HepG2 (cell line): ENCODE results near the gene QPCT. TPM values are rescaled to one million over a fixed set of nuclear protein-coding genes. Genes with fewer than 3 reads are reported as not detected.

Experiments
- ATM ChIP-seq: fragments of 450-650 bp; IDR thresholded peaks from 2 replicates; pipeline ENCODE4 v1.7.1; 2017; ENCODE audit warnings: mild to moderate bottlenecking, borderline replicate concordance
- DBP ChIP-seq: sonication (generic); formaldehyde crosslinking; IDR thresholded peaks from 2 replicates; pipeline ENCODE4 v1.4.0; 2020; ENCODE audit warnings: missing genetic modification reagents; ENCODE audit errors: not compliant biosample characterization
- E2F1 ChIP-seq: sonication (generic); formaldehyde crosslinking; IDR thresholded peaks from 2 replicates; pipeline ENCODE4 v1.5.0; 2020; ENCODE audit warnings: missing genetic modification reagents
- E2F5 ChIP-seq: sonication (generic); formaldehyde crosslinking; conservative IDR thresholded peaks from 2 replicates; pipeline ENCODE4 v1.4.0; 2020; ENCODE audit warnings: missing genetic modification reagents
- GPBP1L1 ChIP-seq: sonication (generic); formaldehyde crosslinking; IDR thresholded peaks from 2 replicates; pipeline ENCODE4 v1.5.0; 2020; ENCODE audit warnings: mild to moderate bottlenecking, missing genetic modification reagents
- GTF3A ChIP-seq: sonication (generic); formaldehyde crosslinking; conservative IDR thresholded peaks from 2 replicates; pipeline ENCODE4 v1.4.0; 2020; ENCODE audit warnings: mild to moderate bottlenecking, missing genetic modification reagents
- GZF1 ChIP-seq: sonication (generic); formaldehyde crosslinking; IDR thresholded peaks from 2 replicates; pipeline ENCODE4 v1.5.1; 2020; ENCODE audit warnings: mild to moderate bottlenecking, missing genetic modification reagents
- MXI1 ChIP-seq: IDR thresholded peaks from 3 replicates; pipeline ENCODE4 v1.6.1; 2012; ENCODE audit warnings: low read depth, low read length, inconsistent platforms, borderline replicate concordance
- MYPOP ChIP-seq: sonication (generic); formaldehyde crosslinking; IDR thresholded peaks from 2 replicates; pipeline ENCODE4 v1.8.1; 2023; ENCODE audit warnings: mild to moderate bottlenecking, moderate library complexity, missing genetic modification reagents
- POGZ ChIP-seq: sonication (generic); formaldehyde crosslinking; IDR thresholded peaks from 2 replicates; pipeline ENCODE4 v1.4.0; 2020; ENCODE audit warnings: mild to moderate bottlenecking, missing genetic modification reagents
- RARG ChIP-seq: sonication (generic); formaldehyde crosslinking; IDR thresholded peaks from 2 replicates; pipeline ENCODE4 v1.4.0; 2020; ENCODE audit warnings: low read depth, mild to moderate bottlenecking, missing genetic modification reagents
- ZBTB38 ChIP-seq: sonication (generic); formaldehyde crosslinking; IDR thresholded peaks from 2 replicates; pipeline ENCODE4 v1.5.1; 2020; ENCODE audit warnings: mild to moderate bottlenecking, missing genetic modification reagents
- ZNF136 ChIP-seq: sonication (generic); formaldehyde crosslinking; IDR thresholded peaks from 2 replicates; pipeline ENCODE4 v1.8.1; 2022; ENCODE audit warnings: low read depth, mild to moderate bottlenecking, moderate library complexity, missing genetic modification reagents
- ZNF235 ChIP-seq: sonication (generic); formaldehyde crosslinking; IDR thresholded peaks from 2 replicates; pipeline ENCODE4 v1.8.1; 2023; ENCODE audit warnings: mild to moderate bottlenecking, missing genetic modification reagents, borderline replicate concordance
- ZNF3 ChIP-seq: IDR thresholded peaks from 2 replicates; pipeline ENCODE4 v1.7.0; 2017; ENCODE audit warnings: inconsistent platforms
- ZNF329 ChIP-seq: sonication (generic); formaldehyde crosslinking; IDR thresholded peaks from 2 replicates; pipeline ENCODE4 v1.9.0; 2021; ENCODE audit warnings: low read depth, mild to moderate bottlenecking, missing genetic modification reagents
- ZNF598 ChIP-seq: sonication (generic); formaldehyde crosslinking; IDR thresholded peaks from 2 replicates; pipeline ENCODE4 v1.5.1; 2020; ENCODE audit warnings: mild to moderate bottlenecking, missing genetic modification reagents, borderline replicate concordance
- ZNF7 ChIP-seq: IDR thresholded peaks from 2 replicates; pipeline ENCODE4 v1.6.1; 2016; ENCODE audit warnings: missing biosample characterization, missing genetic modification reagents
- ZNF777 ChIP-seq: sonication (generic); formaldehyde crosslinking; IDR thresholded peaks from 2 replicates; pipeline ENCODE4 v1.4.0; 2020; ENCODE audit warnings: missing genetic modification reagents
- polyA plus RNA-seq, 8 experiments: library from polyadenylated mRNA; depleted of rRNA in 3 of 8; stranded (reverse) in 7 of 8; unstranded in 1 of 8; fragments of >200 nt; fragmentation: Illumina TruSeq in 4 of 8; extraction: Trizol in 4 of 8; gene quantifications; 2 replicates each; pipeline versions ENCODE4 v1.2.1 to v1.2.3, GENCODE V29; 2011 to 2016; ENCODE audit warnings: low read depth in 4 of 8, missing spikeins in 1 of 8, mixed read lengths in 1 of 8; ENCODE audit not compliant: insufficient read depth in 1 of 8
- total RNA-seq, 5 experiments: library from RNA; depleted of rRNA; stranded (reverse); fragments of >200 nt; fragmentation: Illumina TruSeq; extraction: Trizol; gene quantifications; 2 replicates each; pipeline ENCODE4 v1.2.3, GENCODE V29; 2016; ENCODE audit warnings: low read depth in 1 of 5
- TF ChIP-seq, protein P1 (sequence below): sonication (generic); formaldehyde crosslinking; IDR thresholded peaks from 2 replicates; pipeline ENCODE4 v1.8.0; 2022; ENCODE audit warnings: mild to moderate bottlenecking, missing genetic modification reagents, moderate library complexity
- TF ChIP-seq, protein P2 (sequence below): IDR thresholded peaks from 2 replicates; pipeline ENCODE4 v1.6.1; 2016; ENCODE audit warnings: missing biosample characterization, missing genetic modification reagents, low read depth

QPCT gene
- total and polyA plus RNA-seq, 2 of the 13 experiments (the other 11 are each of a cell fraction or from before 2014, with no cell fraction given): 0.77 to 1.2 TPM

DNA sequence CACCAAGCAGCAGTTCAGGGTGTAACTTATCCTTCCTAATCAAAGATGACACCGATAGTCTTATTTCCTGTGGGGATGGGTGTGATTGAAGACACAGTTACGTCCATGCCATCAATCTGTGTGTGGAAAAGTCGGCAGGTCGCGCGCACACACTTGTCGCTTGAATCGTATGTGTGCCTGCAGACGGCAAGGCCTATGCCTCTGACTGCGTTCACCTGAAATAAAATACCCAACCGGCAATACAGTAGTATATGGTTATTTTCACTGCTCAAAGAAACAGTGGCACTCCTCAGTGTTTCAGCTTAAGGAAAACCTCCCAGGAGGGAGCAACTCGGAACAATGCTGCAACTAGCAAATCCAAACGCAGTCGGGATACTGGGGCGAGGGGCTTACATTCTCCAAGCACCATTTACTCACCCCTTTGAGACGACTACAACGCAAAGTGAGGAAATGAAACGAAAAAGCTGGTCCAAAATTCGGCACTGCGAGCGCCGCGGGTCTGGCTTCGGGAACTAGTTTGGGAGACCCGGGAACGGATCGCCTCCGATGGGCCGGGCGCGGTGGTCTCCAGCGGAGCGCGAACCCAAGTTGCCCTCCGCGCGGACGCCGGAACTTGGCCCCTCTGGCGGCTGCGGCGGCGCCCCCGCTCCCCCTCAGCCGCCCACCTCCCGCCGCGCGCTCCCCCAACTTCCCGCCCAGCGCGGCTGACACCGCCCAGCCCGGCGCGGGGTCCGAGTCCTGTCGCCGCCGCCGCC lies 20.5 kb upstream of the QPCT start (continued):
- TF ChIP-seq POGZ (CRISPR knock-in tag) (no peak), GZF1 (CRISPR knock-in tag) (no peak), E2F1 (CRISPR knock-in tag) (no peak), ZNF777 (peak; percentile 76; the same call in 1 of the 2 replicates), RARG (no peak), ZNF3 (CRISPR knock-in tag) (no peak), ATM (no peak), ZBTB38 (CRISPR knock-in tag) (no peak), ZNF7 (CRISPR knock-in tag) (no peak), ZNF136 (CRISPR knock-in tag) (0 out of 2 replicates have a peak, but pooled peaks have one; percentile 57), MXI1 (no peak), GPBP1L1 (CRISPR knock-in tag) (no peak), ZNF598 (peak; percentile 71; the same call in 1 of the 2 replicates), E2F5 (CRISPR knock-in tag) (0 out of 2 replicates have a peak, but pooled peaks have one; percentile 1), DBP (no peak), MYPOP (CRISPR knock-in tag) (no peak), GTF3A (CRISPR knock-in tag) (0 out of 2 replicates have a peak, but pooled peaks have one; percentile 50), ZNF329 (no peak), ZNF235 (no peak)
- TF ChIP-seq, protein P1, sequence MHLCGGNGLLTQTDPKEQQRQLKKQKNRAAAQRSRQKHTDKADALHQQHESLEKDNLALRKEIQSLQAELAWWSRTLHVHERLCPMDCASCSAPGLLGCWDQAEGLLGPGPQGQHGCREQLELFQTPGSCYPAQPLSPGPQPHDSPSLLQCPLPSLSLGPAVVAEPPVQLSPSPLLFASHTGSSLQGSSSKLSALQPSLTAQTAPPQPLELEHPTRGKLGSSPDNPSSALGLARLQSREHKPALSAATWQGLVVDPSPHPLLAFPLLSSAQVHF (CRISPR knock-in tag): no peak
- TF ChIP-seq, protein P2, sequence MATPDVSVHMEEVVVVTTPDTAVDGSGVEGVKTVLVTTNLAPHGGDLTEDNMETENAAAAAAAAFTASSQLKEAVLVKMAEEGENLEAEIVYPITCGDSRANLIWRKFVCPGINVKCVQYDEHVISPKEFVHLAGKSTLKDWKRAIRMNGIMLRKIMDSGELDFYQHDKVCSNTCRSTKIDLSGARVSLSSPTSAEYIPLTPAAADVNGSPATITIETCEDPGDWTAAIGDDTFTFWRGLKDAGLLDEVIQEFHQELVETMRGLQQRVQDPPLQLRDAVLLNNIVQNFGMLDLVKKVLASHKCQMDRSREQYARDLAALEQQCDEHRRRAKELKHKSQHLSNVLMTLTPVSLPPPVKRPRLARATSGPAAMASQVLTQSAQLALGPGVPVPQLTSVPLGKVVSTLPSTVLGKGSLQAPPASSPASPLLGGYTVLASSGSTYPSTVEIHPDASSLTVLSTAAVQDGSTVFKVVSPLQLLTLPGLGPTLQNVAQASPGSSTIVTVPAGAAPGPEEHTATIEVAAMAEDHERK (CRISPR knock-in tag): no peak
